DND-41 (cell line): ENCODE data around the gene EFCAB11.
"Not testable (repeated sequence)": the region's sequence is repeated elsewhere in the genome, so short reads cannot be mapped to it uniquely, and the experiment has no call there.

Source experiments
- CTCF ChIP-seq: IDR thresholded peaks from 2 replicates; pipeline ENCODE4 v1.5.1; 2012; ENCODE audit warnings: borderline replicate concordance, low read length, moderate library complexity, mild to moderate bottlenecking; ENCODE audit not compliant: poor library complexity, severe bottlenecking; ENCODE audit errors: extremely low read depth
- EZH2 ChIP-seq: IDR thresholded peaks from 3 replicates; pipeline ENCODE4 v1.6.1; 2012; ENCODE audit warnings: borderline replicate concordance, low read depth, mild to moderate bottlenecking, moderate library complexity, low read length, inconsistent platforms; ENCODE audit not compliant: severe bottlenecking

- not testable (repeated sequence) for TF ChIP-seq CTCF, EZH2
Observed at GRCh38 chr14:89891721-89892120, 62.8 kb downstream of the EFCAB11 start.
